GM08714 (cell line): ENCODE results near the gene NAE1.

Source experiments
- H3K4me3 ChIP-seq: fragments of 200-500 bp; sonication (Bioruptor generic); 2 replicates; pipeline ENCODE4 v1.5.1; 2014; ENCODE audit warnings: mild to moderate bottlenecking, low read length, inconsistent platforms
- ZNF274 ChIP-seq: IDR thresholded peaks from 2 replicates; pipeline ENCODE4 v1.6.1; 2012; ENCODE audit warnings: mild to moderate bottlenecking, low read depth, low read length

The NAE1 gene

DNA sequence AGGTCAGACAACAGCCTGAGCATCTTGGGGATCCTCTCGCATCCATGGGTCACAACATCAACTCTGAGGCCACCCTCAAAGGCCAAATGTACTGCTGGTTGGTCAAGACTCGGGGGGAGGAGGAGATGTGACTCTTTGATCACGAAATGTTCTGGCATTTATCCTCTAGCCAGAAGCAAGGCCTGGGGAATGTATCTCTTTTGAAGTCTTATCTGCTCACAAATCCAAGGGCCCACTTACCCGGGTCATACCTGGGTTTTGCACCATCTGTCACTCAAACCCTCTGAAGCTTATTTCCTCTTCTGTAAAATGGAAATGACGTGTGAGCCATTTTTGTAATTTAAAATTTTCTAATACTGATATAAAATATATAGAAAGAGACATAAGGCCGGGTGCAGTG is 26.7 kb upstream of the NAE1 start:
- H3K4me3 ChIP-seq = no peak overlapping the region
- TF ChIP-seq ZNF274 = no peak

DNA sequence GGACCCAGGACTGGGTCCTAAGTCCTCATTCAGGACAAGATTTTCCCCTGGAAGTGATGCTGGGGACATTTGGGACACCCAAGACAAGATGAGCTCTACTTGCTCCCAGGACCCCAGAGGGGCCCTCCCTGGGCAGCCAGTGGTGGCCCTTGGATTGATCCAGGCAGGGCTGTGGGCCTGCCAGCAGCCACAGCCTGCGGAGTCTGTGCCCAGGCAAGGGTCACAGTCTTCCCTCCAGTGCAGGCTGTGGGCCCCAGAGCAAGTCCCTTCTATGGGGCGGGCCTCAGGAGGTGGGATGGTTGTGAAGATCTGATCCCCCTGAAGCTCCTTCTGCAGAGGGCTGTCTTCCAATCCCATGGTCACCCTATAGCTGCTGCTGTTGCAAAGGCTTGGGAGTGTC is 26.0 kb upstream of the NAE1 start:
- H3K4me3 ChIP-seq = no peak overlapping the region

DNA sequence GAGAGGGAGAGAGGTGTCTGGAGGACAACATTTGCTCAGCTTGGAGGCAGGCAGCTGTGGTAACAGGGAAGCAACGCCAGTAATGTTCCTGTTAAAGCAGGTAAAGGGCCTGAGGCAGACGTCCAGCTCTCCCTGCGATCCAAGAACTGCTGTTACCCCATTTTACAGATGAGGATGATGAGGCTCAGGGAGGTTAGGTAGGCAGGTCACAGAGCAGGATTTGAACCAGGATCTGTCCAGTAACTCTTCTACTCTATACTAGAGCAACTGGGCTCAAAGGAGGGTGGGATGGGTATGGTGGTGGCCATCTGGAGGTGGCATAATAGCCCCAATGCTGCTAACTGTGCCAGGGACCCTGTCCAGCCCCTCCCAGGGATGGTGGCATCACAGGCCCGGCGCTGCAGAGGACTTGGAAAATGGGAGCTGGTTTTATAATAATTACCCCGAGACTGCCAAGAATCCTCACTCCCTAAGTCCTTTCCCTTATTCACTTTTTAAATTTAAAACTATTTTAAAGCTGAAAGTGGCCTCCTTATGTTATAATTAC is 25.5 kb upstream of the NAE1 start:
- H3K4me3 ChIP-seq = no peak overlapping the region
- TF ChIP-seq ZNF274 = no peak

More for the DNA sequence above, 26.0 kb upstream of the NAE1 start:
- no peak for TF ChIP-seq ZNF274

DNA sequence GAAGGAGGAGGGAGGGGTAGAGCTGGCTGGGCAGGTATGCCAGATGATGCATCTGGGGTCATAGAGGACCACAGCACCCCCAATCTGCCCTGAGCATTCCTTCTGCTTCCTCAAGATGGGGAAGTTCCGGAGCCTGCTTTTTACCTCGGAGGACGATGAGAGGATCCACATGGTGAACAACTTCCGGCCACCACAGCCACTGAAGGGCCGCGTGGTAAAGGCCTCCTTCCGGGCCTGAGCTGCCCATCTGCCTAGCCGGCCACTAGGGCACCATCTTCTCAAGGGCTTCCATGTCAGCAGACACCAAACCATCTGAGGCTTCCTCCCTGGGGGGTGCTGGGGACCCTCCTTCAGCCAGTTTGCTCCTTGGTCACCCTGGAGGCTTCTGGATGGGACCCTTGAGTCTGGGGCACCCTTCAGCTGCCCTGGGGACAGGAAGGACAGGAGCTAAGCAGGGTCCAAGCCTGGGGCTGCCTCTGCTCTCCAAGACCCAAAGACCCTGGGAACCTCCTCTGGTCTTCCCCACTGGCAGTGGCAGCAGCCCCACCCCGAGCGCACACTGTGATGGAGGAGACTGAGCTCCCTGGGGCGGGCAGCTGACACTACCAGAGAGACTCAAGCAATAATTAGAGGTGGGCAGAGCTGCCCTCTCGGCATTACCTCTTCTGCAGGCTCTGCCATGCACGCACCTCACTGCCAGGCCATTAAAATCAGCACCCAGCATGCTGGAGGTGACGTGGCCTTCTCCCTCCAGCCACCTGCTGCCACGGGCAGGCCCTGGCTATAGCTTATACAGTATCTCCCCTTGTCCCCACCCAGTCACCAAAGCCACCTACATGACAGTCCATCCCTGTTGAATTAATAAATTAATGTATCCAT is 22.7 kb upstream of the NAE1 start:
- TF ChIP-seq ZNF274 = no peak
- no peak overlapping the region for H3K4me3 ChIP-seq

DNA sequence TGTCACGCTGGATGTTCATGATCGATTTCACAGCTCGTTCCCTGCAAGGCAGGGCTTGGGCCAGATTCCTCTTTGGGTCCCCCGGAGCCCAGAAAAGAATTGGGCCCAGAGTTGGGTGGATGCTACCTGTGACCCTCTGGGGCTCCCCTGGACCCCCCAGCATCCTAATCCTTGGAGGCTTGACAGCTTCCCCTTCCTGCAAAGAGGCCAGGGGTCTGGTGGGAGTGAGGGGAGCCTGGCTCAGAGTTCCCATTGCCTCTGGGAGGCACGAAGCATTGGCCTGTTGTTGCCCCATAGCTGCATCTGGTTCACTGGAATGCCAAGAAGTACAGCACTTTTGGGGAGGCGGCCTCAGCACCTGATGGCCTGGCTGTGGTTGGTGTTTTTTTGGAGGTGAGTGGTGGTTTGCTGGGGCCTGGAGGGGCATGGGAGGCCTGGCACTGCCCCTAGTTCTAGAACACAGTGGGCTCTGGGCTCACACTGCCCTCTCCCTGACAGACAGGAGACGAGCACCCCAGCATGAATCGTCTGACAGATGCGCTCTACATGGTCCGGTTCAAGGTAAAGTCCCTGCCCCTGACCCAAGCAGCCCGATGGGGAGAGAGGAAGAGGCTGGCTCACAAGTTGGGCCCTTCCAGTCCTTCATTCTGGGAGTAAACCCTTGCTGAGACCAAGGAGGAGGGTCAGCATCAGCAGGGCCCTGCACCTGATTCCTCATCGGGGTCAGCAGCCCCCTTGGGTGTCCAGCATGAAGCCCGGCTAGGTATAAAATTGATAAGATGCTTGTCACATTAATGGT is 20.6 kb upstream of the NAE1 start:
- TF ChIP-seq ZNF274 = no peak
- H3K4me3 ChIP-seq = no peak overlapping the region

DNA sequence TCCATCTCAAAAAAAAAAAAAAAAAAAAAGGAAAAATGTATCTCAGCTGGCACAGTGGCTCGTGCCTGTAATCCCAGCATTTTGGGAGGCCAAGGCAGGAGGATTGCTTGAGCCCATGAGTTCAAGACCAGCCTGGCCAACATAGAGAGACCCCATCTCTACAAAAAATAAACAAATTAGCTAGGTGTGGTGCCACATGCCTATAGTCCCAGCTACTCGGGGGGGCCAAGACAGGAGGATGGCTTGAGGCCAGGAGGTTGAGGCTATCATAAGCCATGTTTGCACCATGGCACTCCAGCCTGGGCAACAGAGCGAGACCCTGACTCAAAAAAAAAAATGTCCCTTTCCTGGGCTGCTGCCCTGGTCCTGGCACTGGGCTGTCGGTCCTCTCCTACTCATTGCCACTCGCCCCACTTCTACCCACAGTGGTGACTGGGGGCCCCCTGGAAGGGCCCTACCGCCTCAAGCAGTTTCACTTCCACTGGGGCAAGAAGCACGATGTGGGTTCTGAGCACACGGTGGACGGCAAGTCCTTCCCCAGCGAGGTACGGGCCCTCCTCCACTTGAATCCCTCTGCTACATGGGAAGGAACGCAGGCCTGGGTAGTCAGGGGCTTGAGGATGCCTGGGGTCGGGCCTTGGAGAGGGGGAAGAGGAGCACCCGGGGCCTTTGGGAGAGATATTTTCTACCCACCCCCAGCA is 19.5 kb upstream of the NAE1 start:
- TF ChIP-seq ZNF274 = no peak
- H3K4me3 ChIP-seq = no peak overlapping the region

DNA sequence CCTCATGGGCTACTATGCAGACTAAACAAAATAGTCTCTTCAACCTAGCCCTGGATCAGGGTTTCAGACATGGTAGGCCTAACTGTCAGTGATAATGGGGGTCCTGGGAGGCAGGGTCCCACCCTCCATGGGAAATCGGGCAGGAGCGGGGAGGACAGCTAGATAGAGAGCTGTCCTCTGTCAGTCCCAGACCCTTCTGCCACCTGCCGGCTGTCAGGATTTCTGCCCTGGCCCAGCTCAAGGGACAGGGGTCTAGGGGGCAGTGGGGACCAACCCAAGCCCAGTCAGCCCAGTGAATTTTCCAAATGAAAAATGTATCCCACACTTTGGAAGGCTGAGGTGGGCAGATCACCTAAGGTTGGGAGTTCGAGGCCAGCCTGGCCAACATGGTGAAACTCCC is 18.8 kb upstream of the NAE1 start:
- TF ChIP-seq ZNF274 = no peak
- no peak overlapping the region for H3K4me3 ChIP-seq

DNA sequence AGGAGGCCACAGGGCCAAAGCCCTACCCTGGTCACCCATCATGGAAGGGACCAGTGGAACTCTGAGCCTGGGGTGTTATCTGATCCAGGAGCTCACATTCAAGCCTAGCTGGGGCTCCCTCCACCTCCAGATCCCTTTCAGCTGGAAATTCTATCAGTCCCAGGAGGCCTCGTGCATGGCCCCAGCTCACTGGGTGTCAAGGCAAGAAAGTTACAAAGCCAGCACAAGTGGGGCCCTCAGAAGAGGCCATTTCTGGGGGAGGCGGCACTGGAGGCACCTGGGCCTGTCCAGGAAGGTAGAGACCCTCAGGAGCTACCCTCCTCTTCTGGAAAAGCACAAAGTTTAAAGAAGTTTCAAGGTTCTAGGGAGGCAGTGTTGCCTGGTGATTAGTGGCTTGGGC is 18.2 kb upstream of the NAE1 start:
- H3K4me3 ChIP-seq = no peak overlapping the region
- TF ChIP-seq ZNF274 = no peak

DNA sequence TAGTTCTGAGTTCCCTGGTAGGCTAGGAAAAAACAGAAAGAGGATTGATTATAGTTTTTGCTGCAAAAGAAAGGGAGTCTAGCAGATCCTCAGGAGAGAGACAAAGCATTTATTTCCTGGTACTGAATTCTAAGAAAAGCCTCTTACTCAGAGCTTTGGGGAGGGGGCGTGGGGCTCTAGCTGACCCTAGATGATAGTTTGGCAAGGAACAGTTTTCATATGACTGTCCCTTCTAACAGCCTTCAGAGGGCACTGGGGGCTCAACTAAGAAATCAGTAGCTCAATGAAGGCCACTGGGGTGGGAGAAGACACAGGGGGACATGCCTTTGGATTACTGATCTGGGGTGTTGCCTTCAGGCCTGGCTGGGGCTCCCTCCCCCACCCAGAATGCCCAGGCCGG is 17.4 kb upstream of the NAE1 start:
- H3K4me3 ChIP-seq = no peak overlapping the region
- TF ChIP-seq ZNF274 = no peak

DNA sequence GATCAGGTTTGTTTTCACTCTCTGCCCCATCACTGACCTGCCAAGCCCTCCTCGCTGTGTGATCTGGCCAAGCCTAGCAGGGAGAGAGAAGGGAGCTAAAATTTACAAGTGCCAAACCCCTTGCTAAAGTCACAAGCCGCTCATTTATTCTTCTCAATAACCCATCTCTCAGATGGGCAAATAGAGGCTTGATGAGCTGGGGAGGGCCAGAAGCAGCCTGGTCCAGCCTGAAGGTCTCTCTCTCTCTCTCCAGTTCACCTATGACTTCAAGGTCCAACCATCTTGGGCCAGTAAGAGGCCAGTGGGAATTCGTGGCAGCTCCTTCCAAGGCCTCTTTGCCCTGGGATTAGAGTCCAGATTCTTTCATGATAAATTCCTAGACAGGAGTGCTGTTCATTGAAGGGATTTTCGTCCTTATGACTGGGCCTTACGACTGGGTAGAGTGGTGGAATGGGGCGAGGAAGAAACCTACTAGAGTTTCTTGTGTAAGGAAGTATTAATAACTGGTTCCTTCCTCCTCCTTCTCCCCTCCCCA is 16.8 kb upstream of the NAE1 start:
- TF ChIP-seq ZNF274 = no peak
- H3K4me3 ChIP-seq = no peak overlapping the region

DNA sequence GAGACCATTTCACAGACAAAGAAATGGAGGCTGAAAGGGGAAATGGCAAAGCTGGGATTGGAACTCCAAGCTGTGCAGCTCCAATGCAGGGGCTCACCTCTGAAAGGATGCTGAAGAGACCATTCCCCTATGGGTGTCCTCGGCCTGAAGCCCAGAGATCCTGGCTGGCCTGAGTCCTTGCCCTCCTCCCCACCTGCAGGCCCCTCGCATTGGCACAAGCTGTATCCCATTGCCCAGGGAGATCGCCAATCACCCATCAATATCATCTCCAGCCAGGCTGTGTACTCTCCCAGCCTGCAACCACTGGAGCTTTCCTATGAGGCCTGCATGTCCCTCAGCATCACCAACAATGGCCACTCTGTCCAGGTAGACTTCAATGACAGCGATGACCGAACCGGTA is 16.1 kb upstream of the NAE1 start:
- no peak for TF ChIP-seq ZNF274
- H3K4me3 ChIP-seq = no peak overlapping the region

DNA sequence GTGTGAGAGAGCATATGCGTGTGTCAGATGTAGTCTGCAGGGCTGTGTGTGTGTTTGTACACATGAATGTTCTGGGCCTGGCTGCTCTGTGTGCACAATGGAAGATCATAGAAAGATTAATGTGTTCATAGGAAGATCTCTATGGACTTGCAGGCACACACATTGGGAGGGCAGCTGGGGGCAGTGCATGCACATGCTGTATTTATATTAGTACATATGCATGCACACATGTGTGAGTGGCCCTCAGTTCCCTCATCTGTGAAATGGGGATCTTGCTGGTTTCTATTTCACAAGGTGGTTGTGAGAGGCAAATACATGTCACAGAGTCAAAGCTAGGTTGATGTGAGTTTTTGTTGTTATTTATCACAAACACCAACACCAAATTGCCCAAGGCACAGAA is 15.5 kb upstream of the NAE1 start:
- TF ChIP-seq ZNF274 = no peak
- H3K4me3 ChIP-seq = no peak overlapping the region

DNA sequence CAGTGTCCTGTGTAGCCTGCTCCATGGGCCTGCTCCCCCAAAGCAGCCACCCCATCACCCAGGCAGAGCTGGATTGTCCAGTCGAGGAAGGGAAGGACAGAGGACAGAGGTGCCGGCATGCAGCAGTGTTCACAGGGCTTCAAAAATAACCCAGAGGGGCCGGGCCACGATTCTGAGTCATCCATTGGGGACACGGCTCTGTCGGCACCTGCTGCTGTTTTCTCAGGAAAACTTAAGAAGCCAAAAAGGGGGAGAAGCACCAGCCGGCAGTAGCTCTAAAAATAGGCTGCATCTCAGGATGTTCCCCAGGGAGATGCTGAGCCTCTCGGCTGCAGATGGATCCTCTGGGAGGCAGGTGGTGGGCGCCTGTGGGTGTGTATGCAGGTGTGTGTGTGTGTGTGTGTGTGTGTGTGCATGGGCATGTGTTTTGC is 15.0 kb upstream of the NAE1 start:
- no peak for TF ChIP-seq ZNF274
- no peak overlapping the region for H3K4me3 ChIP-seq

DNA sequence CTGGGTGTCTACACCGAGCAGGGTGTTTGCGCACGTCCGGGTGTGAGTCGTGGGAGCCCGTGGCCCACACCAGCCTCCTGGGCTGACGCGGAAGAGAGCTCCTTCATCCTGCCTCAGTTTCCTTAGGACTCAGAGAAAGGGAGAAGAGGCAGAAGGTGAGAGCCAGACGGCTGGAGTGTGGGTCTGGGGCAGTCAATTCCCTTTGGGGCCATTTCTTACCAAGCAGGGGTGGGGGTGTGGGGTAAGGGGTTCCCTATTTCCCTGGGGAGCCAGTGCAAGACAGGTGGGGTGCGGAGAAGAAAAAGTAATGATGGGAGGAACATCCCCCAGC is 14.3 kb upstream of the NAE1 start:
- no peak overlapping the region for H3K4me3 ChIP-seq

More for the DNA sequence above, 14.3 kb upstream of the NAE1 start:
- no peak for TF ChIP-seq ZNF274
